ENCODE data around the gene ATAD3B.

GRCh38 chr1:1535201-1536018 lies 63.8 kb downstream of the ATAD3B start:
- no peak for TF ChIP-seq POLR2A (IDR thresholded peaks at IDR 0.05)
- TF ChIP-seq, protein P1, sequence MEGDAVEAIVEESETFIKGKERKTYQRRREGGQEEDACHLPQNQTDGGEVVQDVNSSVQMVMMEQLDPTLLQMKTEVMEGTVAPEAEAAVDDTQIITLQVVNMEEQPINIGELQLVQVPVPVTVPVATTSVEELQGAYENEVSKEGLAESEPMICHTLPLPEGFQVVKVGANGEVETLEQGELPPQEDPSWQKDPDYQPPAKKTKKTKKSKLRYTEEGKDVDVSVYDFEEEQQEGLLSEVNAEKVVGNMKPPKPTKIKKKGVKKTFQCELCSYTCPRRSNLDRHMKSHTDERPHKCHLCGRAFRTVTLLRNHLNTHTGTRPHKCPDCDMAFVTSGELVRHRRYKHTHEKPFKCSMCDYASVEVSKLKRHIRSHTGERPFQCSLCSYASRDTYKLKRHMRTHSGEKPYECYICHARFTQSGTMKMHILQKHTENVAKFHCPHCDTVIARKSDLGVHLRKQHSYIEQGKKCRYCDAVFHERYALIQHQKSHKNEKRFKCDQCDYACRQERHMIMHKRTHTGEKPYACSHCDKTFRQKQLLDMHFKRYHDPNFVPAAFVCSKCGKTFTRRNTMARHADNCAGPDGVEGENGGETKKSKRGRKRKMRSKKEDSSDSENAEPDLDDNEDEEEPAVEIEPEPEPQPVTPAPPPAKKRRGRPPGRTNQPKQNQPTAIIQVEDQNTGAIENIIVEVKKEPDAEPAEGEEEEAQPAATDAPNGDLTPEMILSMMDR (IDR thresholded peaks at IDR 0.05) = no peak
